ENCODE measurements around the gene CYB5R3.

Gene CYB5R3

GRCh38 chr22:42649246-42650099 lies at the start of gene CYB5R3:
CYB5R3 (minus strand) TSS chr22:42649392; CDS start chr22:42649315, 77 bp downstream.
- peak; percentile 91 for DNase-seq (ENCODE audit: low spot score)

GRCh38 chr22:42697542-42698013 lies 48.4 kb upstream of the CYB5R3 start:
- DNase-seq (ENCODE audit: low spot score): no peak

DNA sequence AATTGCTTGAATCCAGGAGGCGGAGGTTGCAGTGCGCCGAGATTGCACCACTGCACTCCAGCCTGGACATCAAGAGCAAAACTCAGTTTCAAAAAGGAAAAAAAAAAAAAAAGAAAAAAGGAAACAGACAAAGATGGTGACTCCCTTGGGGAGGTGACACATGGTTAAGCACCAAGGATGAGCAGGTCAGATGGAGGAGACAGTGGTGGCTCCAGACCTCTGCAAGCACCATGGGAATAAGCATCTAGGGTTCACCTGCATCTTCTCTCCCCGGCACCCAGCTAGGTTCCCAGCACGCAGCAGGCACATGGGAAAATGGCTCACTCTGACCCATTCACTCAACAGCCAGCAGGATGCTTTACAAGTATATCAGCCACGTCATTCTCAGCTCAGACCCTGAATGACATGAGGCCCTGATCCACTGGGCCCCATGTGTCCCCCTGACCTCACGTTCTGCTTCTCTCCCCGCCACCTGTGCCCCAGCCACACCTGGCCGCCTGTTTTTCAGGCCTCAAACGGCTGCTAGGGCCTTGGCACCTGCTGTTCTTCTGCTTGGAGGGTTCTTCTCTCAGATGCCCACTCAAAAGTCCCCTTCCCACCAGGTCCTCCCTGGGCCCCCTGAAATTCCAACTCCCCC lies 47.3 kb upstream of the CYB5R3 start:
- DNase-seq (ENCODE audit: low spot score): no peak

DNA sequence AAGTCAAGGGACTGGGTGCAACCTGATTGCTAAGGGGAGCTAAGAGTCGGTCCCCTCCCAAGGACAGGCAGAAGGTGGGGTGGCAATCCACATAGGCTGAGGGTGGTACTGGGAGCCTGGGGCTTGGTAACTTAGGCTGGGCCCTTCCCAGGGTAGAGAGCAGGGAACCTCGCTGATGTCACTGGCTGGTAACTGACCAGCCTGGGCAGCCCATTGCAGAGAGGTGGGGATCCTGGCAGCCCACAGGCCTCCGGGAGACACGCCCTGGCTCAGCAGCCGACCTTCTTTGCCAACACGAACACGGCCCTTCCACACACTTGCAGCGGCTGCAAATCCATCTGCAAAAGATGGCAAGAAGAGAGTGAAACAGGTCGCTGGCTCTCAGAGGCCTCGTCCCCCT lies 46.1 kb upstream of the CYB5R3 start:
- no peak for DNase-seq (ENCODE audit: low spot score)

- no peak for DNase-seq (ENCODE audit: low spot score)
Measured at GRCh38 chr22:42693763-42694683, 44.8 kb upstream of the CYB5R3 start.

- no peak for DNase-seq (ENCODE audit: low spot score)
Measured at GRCh38 chr22:42693055-42693762, 44.0 kb upstream of the CYB5R3 start.

DNA sequence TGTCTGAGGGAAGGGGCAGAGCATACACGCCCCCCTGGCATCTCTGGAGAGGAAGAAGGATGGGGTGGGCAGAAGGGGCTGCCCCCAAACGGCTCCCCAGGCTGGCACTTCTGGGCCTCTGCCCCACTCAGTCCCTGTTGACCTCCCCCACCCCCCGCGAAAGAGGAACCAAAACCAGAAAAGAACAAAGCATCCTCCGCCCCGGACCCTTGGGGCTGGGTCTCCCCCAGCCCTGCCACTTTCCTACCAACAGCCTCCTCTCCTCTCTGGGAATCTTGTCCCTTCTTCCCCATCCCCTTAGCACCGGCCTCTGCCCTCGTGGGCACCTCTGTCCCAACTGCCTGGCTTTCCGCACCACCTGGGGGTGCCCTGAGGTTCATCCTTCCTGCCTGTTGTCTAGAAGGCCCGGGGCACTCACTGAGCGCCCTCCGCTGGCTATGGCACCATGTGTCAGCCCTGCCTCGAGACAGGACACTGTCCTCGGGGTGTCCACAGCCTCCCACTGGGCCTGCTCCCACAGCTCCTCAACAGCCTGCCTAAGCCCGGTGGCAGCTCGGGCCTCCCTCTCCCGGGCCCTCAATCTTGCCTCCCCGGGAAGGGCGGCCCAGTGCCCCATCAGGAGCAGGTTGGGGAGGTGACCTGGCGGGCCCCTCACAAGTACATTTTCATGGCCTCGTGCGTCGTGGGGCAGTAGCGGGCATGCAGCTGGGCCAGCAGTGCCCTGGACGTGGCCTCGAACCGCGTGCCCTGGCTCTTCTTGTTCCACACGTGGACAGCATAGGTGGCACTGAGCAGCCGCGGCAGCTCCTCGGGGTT lies 43.3 kb upstream of the CYB5R3 start:
- no peak for DNase-seq (ENCODE audit: low spot score)

- no peak for DNase-seq (ENCODE audit: low spot score)
Measured at GRCh38 chr22:42691440-42691839, 42.2 kb upstream of the CYB5R3 start.

DNA sequence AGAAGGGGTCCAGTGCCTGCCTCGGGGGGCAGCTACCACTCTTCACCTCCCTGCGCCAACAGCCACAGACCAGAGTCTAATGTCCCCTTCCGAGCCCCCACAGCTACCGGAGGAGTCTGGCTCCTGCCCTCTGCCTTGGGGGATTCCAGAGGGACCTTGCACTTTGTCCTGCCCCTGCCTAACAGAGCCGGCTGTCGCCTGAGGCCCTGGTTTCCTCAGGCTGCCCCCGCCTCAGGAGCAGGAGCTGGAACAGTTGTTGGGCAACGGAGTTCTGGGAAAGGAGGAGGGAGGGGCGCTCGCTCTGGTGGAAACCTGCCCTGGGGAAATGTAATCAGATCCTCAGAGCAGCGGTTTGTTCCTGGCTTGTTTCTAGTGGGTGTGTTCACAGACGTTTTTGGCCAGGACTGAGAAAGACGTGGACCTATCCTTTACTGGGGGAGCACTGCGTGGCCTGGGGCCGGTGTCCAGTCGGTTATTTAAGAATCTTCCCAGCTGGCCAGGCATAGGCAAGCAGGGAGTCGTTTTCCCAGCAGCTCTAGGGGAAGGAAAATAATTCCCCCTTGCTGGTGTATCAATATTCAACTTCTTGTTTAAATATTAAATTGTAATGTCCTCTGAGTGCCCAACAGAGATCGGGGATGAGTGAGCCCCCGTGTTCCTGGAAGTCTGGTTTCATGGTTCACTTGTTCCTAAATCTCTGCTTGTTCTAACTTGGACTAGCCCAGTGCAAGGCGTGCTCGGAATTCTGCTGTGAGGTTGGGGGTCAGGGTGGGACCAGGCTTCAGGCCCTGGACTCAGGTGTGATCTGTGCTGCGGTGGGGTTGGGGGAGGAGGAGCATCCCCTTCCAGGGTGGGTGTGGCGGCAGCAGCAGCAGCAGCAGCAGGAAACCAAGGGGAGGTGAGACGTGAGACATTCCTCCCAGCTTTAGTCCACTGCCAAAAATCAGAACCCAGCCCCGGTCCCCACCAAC lies 39.3 kb upstream of the CYB5R3 start:
- DNase-seq (ENCODE audit: low spot score): peak; percentile 86

- DNase-seq (ENCODE audit: low spot score): no peak
Measured at GRCh38 chr22:42686756-42687491, 37.7 kb upstream of the CYB5R3 start.

- DNase-seq (ENCODE audit: low spot score): no peak
Measured at GRCh38 chr22:42685941-42686653, 36.9 kb upstream of the CYB5R3 start.

GRCh38 chr22:42684462-42685195 lies 35.4 kb upstream of the CYB5R3 start:
- no peak for DNase-seq (ENCODE audit: low spot score)

DNA sequence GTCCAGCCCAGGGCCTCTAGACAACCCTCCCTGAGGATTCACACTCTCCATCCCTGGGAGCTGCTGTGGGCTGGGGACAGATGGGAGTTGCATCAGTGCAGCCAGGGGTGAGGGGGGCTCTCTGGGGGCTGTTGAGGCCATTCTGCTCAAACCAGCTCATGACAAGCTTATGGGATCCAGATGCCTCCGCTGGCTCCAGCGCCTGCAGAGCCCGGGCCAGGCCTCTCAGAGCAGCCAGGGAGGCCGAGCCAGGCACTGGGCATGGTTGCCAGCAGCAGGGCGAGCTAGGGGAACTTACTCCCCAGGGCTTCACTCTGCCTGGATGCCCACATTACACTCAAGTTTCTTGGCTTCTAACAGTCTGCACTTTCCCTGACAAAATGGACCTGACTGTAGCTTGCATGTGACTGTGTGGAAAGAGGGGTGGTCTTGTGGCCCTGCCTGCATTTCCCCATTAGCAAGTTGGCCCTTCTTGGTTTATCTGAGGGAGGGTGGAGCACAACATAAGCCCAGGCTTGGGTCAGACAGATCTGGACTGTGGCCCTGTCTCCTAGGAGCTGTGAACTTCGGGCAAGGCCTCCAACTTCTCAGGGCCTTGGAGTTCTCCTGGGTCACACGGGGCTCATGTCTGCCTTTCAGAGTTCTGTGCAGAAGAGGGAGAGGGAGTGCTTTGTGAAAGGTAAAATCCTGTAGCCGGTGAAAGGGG lies 34.5 kb upstream of the CYB5R3 start:
- no peak for DNase-seq (ENCODE audit: low spot score)

DNA sequence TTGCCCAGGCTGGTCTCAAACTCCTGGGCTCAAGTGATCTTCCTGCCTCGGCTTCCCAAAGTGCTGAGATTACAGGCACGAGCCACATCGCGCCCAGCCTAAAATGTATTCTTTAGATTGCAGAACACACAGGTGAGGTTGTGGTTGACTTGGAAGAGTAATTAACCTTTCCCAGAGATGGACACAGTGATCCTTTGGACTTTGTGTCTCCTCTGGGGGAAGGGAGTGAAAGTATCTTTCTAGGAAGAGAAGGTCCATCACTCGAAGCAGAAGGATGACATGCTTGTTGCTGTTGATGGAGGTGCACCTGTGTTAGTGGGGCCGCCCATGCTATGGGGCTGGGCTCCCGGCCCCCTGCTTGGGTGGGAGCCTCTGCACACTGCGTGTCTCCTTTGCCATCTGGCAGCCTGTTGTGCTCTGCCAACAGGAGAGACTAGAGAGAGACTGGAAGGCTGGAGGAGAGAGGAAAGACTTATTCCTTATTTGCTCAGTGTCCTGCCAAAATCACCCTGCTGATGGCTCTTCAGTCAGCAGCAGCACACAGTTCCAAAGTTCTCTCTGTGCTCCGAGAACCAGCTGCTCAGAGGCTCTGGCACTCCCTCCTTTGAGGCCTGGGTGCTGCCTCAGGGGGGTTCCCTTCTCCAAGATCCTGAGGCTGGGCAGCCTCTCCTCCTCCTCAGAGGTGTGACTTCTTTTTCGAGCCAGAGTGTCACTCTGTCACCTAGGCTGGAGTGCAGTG lies 33.1 kb upstream of the CYB5R3 start:
- no peak for DNase-seq (ENCODE audit: low spot score)

- DNase-seq (ENCODE audit: low spot score): peak; percentile 92
Measured at GRCh38 chr22:42680648-42681047, 31.5 kb upstream of the CYB5R3 start.

DNA sequence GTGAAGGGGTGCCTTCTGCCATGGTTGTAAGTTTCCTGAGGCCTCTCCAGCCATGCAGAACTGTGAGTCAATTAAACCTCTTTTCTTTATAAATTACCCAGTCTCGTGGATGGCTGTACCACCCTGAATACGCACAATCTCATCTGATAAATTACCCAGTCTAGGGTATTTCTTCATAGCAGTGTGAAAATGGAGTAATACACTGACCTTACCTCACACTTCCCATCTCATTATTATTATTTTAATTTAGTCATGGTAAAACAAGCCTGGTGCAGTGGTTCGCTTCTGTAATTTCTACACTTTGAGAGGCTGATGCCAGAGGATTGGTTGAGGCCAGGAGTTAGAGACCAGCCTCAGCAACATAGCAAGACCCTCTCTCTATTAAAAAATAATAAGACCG lies 30.5 kb upstream of the CYB5R3 start:
- no peak for DNase-seq (ENCODE audit: low spot score)
